ENCODE data around the gene CD96.

- TF ChIP-seq, protein P1, sequence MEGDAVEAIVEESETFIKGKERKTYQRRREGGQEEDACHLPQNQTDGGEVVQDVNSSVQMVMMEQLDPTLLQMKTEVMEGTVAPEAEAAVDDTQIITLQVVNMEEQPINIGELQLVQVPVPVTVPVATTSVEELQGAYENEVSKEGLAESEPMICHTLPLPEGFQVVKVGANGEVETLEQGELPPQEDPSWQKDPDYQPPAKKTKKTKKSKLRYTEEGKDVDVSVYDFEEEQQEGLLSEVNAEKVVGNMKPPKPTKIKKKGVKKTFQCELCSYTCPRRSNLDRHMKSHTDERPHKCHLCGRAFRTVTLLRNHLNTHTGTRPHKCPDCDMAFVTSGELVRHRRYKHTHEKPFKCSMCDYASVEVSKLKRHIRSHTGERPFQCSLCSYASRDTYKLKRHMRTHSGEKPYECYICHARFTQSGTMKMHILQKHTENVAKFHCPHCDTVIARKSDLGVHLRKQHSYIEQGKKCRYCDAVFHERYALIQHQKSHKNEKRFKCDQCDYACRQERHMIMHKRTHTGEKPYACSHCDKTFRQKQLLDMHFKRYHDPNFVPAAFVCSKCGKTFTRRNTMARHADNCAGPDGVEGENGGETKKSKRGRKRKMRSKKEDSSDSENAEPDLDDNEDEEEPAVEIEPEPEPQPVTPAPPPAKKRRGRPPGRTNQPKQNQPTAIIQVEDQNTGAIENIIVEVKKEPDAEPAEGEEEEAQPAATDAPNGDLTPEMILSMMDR (IDR thresholded peaks at IDR 0.05; ENCODE audit: insufficient read depth, low read length), result no peak
- TF ChIP-seq, protein P2, sequence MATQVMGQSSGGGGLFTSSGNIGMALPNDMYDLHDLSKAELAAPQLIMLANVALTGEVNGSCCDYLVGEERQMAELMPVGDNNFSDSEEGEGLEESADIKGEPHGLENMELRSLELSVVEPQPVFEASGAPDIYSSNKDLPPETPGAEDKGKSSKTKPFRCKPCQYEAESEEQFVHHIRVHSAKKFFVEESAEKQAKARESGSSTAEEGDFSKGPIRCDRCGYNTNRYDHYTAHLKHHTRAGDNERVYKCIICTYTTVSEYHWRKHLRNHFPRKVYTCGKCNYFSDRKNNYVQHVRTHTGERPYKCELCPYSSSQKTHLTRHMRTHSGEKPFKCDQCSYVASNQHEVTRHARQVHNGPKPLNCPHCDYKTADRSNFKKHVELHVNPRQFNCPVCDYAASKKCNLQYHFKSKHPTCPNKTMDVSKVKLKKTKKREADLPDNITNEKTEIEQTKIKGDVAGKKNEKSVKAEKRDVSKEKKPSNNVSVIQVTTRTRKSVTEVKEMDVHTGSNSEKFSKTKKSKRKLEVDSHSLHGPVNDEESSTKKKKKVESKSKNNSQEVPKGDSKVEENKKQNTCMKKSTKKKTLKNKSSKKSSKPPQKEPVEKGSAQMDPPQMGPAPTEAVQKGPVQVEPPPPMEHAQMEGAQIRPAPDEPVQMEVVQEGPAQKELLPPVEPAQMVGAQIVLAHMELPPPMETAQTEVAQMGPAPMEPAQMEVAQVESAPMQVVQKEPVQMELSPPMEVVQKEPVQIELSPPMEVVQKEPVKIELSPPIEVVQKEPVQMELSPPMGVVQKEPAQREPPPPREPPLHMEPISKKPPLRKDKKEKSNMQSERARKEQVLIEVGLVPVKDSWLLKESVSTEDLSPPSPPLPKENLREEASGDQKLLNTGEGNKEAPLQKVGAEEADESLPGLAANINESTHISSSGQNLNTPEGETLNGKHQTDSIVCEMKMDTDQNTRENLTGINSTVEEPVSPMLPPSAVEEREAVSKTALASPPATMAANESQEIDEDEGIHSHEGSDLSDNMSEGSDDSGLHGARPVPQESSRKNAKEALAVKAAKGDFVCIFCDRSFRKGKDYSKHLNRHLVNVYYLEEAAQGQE (IDR thresholded peaks at IDR 0.05; ENCODE audit: insufficient replicate concordance, low read depth), result no peak
- TF ChIP-seq POLR2AphosphoS5 (IDR thresholded peaks at IDR 0.05; ENCODE audit: low read depth), result no peak
- no peak for TF ChIP-seq GABPA (IDR thresholded peaks at IDR 0.05; ENCODE audit: low read depth)
These were observed 133.8 kb downstream of the CD96 start for GRCh38 chr3:111675846-111676210.

All from HL-60 (cell line).